Thoracic aorta (tissue), 2 donors: ENCODE data around the gene ZNF135. TPM values are rescaled to one million over a fixed set of nuclear protein-coding genes. Genes with fewer than 3 reads are reported as not detected.

Experiments
- ATAC-seq: fragments of 150-250 bp; one replicate; pipeline ENCODE4 v1.8.0; 2017; ENCODE audit warnings: low read depth; ENCODE audit not compliant: insufficient number of reproducible peaks, low FRiP score
- DNase-seq: peaks from one replicate; pipeline ENCODE4 v3.0.0-alpha.2; 2020; ENCODE audit warnings: low spot score
- H3K27ac ChIP-seq, 2 donors: fragments of 200-600 bp; sonication (generic); 1 replicate in 1 of 2; 2 replicates in 1 of 2; pipeline ENCODE4 v1.5.1; 2016; ENCODE audit warnings: mild to moderate bottlenecking in 2 of 2, moderate library complexity in 2 of 2
- H3K27me3 ChIP-seq: fragments of 200-600 bp; sonication (generic); replicated peaks from 2 replicates; pipeline ENCODE4 v1.6.0; 2016; ENCODE audit warnings: mild to moderate bottlenecking; ENCODE audit not compliant: insufficient read depth
- H3K36me3 ChIP-seq: fragments of 200-600 bp; sonication (generic); one replicate; pipeline ENCODE4 v1.5.1; 2016
- H3K4me1 ChIP-seq, 2 donors: fragments of 200-600 bp; sonication (generic); 1 replicate in 1 of 2; 2 replicates in 1 of 2; pipeline versions ENCODE4 v1.5.1 to v1.6.0; 2016; ENCODE audit warnings: low read depth in 2 of 2, mild to moderate bottlenecking in 1 of 2; ENCODE audit not compliant: control insufficient read depth in 1 of 2
- H3K4me3 ChIP-seq: fragments of 200-600 bp; sonication (generic); 2 replicates; pipeline ENCODE4 v1.5.1; 2016; ENCODE audit warnings: mild to moderate bottlenecking
- H3K9me3 ChIP-seq: fragments of 200-600 bp; sonication (generic); 2 replicates; pipeline ENCODE4 v1.5.1; 2016
- total RNA-seq, 2 donors: library from RNA; depleted of rRNA; stranded (reverse); fragments of >200 nt; gene quantifications; one replicate each; pipeline versions ENCODE4 v1.1.0 to v1.2.3, GENCODE V29; 2016
- TF ChIP-seq, protein P1 (sequence below): fragments of 200-600 bp; sonication (generic); IDR thresholded peaks from one replicate; pipeline ENCODE4 v1.5.1; 2019; ENCODE audit warnings: antibody characterized with exemption

ZNF135 gene
- total RNA-seq, 2 donors from 2014 or later, result 7.6 to 9.5 TPM

DNA sequence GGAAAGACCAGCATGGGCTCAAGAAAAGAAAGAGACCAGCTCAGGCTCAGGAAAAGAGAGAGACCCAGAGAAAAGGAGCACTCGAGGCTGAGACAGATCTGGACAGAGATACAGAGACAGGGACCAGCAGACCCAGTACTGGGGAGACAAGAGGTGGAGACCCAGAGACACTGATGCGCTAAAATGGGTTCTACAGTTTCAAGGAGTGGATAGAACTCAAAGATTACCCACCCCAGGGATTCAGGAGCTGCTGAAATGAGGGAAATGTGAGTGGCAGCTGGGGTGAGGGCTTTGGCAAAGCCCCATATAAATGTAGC, 39.6 kb downstream of the ZNF135 start:
- Histone ChIP-seq H3K4me3 (peak overlapping the region; percentile 100), H3K36me3 (no peaks in the 10 kb centered on the region), H3K27ac (peak overlapping the region; percentile 92 to 97), H3K4me1 (peaks cover 7 to 12% of the 10 kb centered on the region in 2 donors), H3K27me3 (no peaks in the 10 kb centered on the region), H3K9me3 (peaks cover 3% of the 10 kb centered on the region)
- DNase-seq (no peak), ATAC-seq (no peak)
- TF ChIP-seq, protein P1, sequence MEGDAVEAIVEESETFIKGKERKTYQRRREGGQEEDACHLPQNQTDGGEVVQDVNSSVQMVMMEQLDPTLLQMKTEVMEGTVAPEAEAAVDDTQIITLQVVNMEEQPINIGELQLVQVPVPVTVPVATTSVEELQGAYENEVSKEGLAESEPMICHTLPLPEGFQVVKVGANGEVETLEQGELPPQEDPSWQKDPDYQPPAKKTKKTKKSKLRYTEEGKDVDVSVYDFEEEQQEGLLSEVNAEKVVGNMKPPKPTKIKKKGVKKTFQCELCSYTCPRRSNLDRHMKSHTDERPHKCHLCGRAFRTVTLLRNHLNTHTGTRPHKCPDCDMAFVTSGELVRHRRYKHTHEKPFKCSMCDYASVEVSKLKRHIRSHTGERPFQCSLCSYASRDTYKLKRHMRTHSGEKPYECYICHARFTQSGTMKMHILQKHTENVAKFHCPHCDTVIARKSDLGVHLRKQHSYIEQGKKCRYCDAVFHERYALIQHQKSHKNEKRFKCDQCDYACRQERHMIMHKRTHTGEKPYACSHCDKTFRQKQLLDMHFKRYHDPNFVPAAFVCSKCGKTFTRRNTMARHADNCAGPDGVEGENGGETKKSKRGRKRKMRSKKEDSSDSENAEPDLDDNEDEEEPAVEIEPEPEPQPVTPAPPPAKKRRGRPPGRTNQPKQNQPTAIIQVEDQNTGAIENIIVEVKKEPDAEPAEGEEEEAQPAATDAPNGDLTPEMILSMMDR, result no peak

- Histone ChIP-seq H3K4me1 (no peaks in the 10 kb centered on the region), H3K36me3 (no peaks in the 10 kb centered on the region), H3K27me3 (no peaks in the 10 kb centered on the region), H3K4me3 (no peak overlapping the region), H3K9me3 (peaks cover 72% of the 10 kb centered on the region), H3K27ac (no peak overlapping the region)
- no peak for ATAC-seq
- no peak for DNase-seq
- TF ChIP-seq, protein P1, result no peak
These were observed 48.9 kb downstream of the ZNF135 start for GRCh38 chr19:58107778-58108545.

DNA sequence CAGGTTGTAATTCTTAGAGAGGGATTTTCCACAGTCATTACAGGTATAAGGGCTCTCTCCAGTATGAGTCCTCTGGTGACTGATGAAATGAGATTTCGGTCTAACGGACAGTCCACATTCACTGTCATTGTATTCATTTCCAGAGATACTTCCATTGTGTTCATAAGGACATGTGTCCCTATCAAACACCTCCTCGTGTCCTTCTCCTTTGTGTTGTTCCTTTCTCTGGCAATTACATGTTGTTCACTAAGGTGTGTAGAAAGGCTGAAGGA, 49.4 kb downstream of the ZNF135 start:
- TF ChIP-seq, protein P1, result no peak

DNA sequence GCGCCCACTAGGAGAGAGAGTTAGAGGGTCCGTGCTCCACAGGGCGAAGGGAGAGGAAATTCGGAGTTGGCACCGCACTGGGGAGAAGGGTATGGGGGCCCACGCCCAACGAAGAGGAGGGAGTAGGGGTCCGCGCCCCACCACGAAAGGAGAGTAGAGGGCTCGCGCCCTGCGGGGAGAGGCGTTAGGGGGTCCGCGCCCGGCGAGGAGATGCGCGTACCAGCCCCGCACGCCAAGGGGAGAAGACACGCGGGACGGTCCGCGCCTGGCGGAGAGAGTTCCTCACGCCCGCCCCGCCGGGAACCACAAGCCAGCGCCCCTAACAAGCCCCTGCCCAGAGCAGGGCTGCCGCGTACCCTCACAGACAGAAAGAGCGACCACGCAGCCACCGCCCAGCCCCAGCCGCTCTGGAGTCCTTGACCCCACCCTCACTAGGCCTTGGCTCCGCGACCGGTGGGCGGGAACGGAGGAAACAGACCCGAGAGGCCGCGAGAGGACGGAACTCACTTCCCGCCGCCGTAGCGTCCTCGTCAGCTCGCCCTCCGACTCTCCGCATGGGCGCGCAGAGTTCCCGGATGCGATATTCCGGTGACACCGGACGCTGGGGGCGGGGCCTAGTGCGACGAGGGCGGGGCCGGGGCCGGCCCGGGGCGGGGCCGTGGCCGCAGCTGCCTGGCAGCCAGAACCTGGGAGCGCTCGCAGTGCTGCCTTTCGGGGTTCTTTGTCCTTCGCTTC, 58.9 kb downstream of the ZNF135 start:
- ATAC-seq (no peak), DNase-seq (no peak)
- H3K4me1 ChIP-seq, result no peaks in the 10 kb centered on the region
- H3K4me3 ChIP-seq, result no peak overlapping the region
- TF ChIP-seq, protein P1, result no peak
- H3K9me3 ChIP-seq, result peaks cover 72% of the 10 kb centered on the region
- no peak overlapping the region for H3K27ac ChIP-seq
- no peaks in the 10 kb centered on the region for H3K27me3 ChIP-seq
- no peaks in the 10 kb centered on the region for H3K36me3 ChIP-seq

More for the DNA sequence above, 49.4 kb downstream of the ZNF135 start:
- Histone ChIP-seq H3K27ac (no peak overlapping the region), H3K9me3 (peaks cover 77% of the 10 kb centered on the region), H3K36me3 (no peaks in the 10 kb centered on the region), H3K4me1 (no peaks in the 10 kb centered on the region), H3K4me3 (no peak overlapping the region), H3K27me3 (no peaks in the 10 kb centered on the region)
- ATAC-seq, result no peak
- no peak for DNase-seq

DNA sequence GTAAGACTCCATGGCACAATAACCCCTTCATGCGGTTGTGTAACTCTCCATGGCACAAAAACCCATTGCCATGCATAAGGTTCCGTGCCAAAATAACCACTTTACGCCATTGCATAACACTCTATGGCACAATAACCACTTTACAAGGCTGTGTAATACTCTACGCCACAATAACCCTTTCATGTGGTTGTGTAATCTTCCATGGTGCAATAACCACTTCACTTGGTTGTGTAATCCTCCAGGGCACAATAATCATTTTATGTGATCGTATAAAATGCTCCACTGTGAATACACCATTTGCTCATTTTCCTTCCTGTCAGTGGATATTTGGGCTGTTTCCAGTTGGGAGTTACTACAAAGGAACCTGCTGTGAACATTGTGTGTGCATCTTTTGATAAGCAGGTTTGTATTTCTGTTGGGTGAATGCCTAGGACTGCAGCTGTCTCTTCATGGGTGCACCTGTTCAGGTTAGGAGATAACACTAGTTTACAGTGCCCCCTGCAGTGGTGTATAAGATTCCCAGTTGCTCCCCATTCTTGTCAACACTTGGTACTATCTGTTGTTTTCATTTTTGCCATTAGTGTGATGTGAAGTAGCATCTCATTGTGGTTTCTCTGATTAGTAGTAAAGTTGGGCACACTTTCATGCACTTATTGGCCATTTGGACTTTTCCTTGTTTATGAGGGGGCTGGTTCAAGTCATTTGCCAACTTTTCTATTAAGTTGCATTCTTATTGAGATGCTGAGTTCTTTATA, 60.1 kb downstream of the ZNF135 start:
- Histone ChIP-seq H3K27me3 (no peaks in the 10 kb centered on the region), H3K27ac (no peak overlapping the region), H3K9me3 (peaks cover 74% of the 10 kb centered on the region), H3K36me3 (no peaks in the 10 kb centered on the region), H3K4me3 (no peak overlapping the region), H3K4me1 (no peaks in the 10 kb centered on the region)
- TF ChIP-seq, protein P1, result no peak
- no peak for DNase-seq
- no peak for ATAC-seq
